ENCODE measurements around the gene PPP1R3C.

Gene PPP1R3C

DNA sequence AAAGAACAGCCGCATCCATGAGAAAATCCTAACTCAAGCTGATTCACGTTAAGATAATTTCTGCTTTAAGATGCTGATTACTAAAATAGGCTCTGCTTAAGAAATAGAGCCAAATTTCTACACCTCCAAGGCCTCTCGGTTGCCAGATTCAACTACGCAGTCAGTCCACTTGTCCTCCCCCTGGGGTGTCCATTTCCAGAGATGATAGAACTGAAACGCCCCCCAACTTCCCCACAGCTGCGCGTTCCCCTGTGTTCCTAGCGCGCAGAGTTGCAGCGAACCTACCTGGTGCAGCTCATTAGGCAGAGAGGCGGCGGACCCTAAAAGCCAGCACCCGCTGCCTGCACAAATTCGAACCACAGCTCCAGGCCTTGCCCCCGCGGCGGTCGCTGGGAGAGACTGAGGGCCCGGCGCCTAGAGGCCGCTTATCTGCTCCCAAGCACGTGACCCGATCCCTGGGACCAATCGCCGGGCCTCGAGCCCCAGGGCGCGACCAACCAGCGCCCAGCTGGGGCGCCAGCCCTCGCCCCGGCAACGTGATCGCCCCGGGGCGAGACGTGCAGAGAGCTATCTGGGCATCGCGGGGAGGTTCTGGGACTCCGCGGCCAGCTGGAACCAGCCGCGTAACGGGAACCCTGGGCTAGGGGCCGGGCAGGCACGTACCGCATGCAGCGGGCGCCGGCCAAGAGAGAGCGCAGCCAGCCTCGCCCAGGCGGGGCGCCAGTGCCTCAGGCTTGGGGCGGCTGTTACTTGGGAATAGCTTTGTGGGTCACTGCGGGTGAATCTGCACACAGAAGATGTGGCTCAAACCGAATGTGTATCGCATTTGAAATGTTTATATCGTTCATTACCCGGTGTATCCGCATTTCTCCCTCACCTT is at the start of gene PPP1R3C:
Gene PPP1R3C (minus strand): TSS at position 401 of the 880 bp plus-strand sequence. CDS start 102 bp downstream, at position 299.
- peak; percentile 88 for DNase-seq

DNA sequence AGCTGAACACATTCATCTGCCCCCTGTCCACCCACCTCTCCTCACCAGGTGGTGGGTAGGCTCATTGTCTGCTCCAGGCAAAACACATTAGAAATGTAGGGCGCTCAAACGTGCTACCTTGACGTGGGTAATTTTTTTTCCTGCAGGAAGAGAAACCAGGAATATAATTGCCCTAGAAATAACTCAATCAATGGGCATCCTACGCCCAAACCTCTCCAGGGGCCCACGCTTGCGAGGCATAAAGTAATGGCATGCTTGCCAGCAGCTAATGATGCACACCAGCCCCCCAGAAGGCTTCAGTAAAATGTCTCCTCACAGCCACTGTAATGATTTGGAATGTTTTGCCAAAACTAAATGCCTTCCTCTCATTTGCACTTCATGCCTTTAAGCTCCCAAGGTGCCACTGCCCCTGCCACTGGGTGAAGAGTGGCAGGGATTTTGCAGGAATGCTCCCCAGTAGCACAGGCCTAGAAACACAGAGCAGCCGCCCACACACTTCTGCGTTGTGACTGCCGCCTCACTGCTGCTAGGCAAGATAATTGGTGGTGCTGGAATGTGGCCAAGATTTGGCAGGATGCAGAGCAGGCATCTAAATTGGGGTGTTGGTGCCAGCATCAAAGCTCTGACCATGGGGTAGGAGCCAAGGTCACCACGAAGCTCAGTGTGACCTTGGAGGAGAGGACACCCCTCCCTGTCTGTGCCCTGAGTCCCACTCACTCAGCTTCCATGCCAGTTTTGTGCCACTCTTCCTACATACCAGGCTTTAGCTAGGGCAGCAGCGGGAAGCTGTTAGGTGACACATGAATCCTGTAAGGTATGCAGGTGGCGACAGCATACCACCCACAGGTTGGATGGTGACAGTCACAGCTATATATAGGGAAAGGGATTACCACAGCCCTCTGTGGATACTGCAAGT is 48.7 kb upstream of the PPP1R3C start:
- DNase-seq, result no peak

DNA sequence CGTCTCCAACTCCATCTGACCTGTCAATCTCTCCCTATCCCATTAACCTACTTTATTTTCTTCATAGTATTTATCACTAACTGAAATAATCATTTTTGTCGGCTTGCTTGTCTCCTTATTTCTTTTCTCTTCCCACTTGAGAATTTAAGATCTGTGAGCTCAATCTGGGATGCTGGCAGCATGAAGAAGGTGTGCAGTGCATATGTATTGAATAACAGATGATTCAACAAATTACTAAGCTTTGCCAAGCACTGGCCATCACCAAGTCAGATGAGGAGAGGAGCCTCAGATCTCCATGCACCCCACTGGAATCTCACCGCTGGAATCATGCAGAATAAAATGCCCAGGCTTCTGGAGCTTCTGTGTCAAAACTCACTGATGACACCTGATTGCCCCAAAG is 47.6 kb upstream of the PPP1R3C start:
- DNase-seq, result no peak

DNA sequence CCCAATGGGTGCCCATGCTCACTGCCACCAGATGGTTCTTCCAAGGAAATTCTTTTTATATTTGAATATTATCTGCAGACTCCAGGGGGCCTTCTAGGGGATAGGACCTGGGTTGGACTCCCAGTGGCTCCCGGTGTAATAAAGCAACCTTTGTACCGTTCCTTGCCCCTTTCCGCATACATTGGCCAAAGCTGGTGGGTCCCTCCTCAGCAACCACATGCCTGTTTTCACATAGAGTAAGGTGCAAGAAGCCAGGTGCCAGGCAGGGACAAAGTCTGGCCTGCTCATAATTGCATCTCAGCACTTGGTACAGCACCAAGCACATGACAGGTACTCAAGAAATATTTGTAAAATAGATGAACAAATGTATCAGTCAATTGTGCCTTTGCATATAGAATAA is 46.4 kb upstream of the PPP1R3C start:
- DNase-seq, result no peak

DNA sequence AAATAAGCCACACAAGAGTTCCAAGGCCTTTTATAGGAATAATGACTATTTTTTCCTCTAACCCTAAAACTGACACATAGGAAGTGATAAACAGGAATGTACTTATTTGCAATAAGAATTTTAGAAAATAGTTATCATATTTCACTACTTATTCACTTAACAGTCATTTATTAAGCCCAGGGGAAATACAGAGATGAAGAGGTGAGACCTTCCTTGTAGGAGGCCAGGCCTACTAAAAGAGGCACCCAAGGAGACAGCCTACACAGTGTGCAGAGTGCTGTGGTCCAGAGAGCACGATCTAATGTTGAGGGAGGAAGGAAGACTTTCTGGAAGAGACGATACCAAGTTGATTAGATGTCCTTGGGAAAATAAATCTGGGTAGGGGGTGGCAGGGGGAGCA is 45.0 kb upstream of the PPP1R3C start:
- no peak for DNase-seq

DNA sequence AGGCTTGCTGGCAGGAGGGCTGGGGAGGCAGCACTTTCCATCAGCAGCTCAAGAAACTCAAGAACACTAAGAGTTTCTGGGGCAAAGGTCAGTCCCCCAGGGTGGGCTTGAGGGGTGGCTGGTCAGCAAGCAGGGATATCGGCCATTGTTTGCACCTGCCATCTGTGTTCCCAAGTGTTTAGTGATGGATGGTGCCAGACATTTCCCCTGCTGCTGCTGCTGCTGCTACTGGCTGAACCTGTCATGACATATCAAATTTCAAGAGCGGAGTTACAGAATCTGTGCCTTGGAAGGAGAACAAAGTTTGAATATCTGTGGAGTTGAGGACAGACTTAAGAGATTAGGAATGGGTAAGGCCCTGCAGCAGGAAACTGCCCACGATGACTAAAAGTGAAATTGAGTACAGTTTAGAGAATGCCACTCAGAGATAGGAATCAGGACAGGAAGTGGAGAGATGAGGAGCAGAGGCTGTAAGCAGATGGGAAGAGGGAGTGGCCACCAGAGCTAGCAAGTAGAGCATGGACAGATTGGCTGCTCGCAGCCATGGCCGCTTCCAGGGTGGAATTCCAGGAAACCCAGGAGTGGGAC is 39.2 kb upstream of the PPP1R3C start:
- no peak for DNase-seq

DNA sequence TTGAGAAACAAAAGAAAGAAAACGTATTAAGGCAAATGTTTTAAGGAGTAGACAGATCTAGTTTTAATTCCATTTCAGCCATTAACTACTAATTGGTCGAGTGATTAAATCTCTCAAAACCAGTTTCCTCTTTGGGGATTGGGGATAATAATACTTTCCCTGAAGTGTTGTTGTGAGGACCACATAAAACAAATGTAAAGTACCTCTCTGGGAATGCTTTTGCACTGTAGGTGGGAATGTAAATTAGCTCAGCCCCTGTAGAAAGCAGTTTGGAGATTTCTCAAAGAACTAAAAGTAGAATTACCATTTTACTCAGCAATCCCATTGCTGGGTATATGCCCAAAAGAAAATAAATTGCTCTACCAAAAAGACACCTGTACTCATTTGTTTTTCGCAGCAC is 36.0 kb upstream of the PPP1R3C start:
- DNase-seq, result no peak

DNA sequence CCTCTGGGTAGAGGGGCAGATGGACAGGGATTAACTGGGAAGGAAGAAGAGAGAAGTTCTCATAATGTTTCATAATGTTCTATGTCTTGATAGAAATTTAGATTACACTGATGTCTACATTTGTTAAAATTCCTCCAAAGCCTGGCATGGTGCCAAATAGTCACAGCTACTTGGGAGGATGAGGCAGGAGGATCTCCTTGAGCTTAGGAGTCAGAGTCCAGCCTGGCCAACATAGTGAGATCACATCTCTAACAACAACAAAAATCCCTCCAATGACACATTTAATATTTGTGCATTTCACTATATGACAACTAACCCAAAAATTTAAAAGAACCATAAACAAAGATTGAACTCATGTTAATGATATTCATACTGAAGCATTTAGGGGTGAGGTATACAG is 33.0 kb upstream of the PPP1R3C start:
- no peak for DNase-seq

DNA sequence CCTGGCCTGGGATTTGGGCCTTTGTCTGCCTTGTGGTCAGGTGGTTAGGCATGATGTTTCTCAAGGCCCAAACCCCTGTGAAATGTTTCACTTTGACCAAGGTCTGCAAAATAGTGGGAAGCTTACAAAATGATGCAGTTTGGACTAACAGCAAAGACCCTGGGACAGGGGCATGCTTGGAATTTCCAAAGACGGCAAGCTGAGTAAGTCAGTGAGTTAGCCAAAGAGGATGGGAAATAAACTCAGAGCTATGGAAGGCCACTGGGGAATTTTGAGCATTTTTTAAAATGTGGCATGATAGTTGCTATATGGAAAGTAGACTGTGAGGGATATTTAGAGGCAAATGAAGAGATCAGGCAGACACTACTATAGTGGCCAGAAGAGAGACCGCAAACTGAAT is 31.6 kb upstream of the PPP1R3C start:
- no peak for DNase-seq

DNA sequence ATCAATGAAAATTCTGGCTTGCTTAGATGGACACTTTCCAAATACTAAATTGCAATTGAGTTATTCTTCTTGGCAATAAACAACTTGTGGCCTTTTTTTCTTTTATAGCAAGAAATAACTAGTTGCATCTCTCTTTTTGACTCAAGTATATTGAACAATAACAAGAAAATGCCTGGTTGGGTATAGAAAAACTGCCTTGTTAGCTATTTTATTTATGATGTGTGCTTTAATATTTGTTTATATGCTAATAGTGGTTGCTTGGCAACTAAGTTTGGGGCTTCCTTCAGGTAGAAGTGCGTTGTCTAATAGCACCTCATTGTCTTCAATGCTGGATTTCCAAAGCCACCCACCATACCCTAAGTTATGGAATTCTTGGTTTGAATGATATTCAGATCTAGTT is 30.1 kb upstream of the PPP1R3C start:
- no peak for DNase-seq

DNA sequence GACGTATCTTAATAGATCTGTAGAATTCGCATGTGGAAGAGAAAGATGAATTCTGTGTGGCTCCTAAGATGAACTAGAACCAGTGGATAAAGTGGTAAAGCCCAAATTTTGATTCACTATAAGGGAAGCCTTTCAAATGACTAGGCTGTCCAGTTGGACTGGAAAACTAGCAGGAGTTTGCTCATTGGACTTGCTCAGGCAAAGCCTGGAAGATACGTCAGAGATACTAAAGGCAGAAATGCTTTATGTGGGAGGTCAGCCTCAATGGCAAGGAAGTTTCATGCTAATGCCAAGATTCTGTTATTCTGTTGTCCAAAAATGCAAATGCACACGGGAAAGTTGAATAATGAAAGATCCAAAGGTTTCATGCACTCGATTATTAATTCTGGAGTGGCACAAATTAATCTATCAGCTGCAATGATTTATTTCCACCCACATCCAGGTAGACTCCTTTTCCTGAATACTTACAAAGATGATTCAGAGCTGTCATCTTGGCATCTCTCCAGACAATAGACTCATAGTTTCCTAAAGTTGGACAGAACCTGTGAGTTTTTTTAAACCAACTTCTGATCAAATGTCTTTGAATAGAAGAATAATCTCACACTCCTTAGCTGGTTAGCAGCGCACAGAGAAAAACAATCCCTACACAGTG is 20.5 kb upstream of the PPP1R3C start:
- peak; percentile 90 for DNase-seq

DNA sequence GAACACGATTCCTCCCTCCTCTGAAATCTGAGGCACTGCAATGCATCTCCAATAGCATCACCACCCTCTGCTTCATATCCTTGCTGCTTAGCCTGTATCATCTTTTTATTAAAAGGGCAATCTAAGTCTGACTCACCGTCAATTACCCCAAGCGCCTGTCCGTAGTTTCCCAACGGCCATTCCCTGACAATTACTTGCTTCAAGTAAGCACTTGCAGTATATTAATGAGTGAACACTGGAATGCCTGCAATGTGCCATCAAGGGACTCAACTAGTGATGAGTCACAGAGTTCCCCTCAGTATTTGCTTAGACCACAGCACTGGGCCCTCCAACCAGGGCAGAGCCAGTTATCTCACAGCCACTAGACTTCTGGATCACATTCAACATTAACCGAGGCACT is 19.5 kb upstream of the PPP1R3C start:
- peak; percentile 99 for DNase-seq

DNA sequence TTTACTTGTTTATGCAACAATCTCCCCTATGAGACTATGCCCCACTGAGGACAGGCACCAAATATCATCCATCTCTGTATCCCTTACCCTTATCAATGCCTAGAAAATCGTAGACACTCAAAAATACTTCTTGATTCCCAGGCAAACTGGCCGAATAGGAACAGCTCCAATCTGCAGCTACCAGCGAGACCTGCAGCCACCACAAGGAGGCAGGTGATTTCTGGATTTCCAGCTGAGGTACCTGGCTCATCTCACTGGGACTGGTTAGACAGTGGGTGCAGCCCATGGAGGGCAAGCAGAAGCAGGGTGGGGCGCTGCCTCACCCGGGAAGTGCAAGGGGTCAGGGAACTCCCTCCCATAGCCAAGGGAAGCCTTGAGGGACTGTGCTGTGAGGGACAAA is 10.8 kb upstream of the PPP1R3C start:
- peak; percentile 14 for DNase-seq

DNA sequence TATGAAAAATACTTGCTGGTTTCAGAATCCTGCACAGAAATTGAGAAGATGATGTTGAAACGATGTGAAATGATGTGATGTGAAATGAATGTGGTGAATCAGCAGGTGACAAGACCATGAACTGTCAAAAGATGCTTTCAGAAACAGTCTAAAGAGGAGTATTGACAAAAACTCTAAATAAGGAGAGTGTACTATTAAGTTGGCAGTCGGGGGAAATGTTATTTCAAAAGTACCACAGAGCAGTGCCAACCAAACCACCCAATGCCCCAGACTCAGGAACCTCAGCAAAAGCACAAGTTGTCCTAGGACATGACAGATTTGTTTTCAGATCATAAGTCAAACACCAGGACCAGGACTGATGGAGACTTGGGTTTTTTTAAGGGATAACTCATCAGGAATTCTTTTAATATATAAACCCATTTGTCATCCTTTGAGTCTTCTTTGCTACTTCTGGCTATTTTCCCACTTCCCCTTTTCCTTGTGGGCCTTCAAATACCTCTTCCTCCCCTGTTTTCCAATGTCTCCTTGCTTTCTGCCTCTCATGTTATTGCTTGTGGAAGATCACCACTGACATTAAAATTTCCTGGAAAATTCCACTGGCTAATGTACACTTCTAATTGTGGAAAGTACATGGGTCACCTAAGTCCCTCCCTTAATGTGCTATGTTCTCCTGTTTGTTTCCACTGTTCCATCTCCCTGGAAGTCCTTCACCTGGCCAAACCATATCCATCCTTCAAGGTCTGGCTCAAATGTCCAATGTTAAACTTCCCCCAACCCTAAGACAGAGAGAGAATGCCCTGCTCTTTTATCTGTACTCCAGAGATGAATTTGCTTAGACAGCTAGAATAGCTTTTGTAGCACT is 10.2 kb upstream of the PPP1R3C start:
- DNase-seq, result peak; percentile 88

DNA sequence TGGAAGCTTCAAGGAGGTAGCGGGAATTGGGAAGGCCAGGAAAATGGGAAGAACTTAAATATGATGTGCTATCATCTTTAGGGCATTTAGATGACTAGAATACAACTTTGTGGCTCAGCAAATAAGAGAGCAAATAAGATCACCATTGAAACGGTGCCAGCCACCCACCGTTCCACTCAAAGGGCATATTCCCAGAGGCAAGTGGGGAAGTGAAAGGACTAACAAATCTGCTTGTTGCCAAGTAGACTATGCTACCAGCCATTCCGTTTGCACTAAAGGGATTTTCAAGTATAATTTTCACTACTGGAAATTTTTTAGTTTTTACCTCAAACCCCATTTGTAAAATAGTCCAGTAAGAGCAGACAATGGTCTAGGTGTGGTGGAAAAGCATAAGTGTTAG is 4.0 kb upstream of the PPP1R3C start:
- DNase-seq, result no peak

DNA sequence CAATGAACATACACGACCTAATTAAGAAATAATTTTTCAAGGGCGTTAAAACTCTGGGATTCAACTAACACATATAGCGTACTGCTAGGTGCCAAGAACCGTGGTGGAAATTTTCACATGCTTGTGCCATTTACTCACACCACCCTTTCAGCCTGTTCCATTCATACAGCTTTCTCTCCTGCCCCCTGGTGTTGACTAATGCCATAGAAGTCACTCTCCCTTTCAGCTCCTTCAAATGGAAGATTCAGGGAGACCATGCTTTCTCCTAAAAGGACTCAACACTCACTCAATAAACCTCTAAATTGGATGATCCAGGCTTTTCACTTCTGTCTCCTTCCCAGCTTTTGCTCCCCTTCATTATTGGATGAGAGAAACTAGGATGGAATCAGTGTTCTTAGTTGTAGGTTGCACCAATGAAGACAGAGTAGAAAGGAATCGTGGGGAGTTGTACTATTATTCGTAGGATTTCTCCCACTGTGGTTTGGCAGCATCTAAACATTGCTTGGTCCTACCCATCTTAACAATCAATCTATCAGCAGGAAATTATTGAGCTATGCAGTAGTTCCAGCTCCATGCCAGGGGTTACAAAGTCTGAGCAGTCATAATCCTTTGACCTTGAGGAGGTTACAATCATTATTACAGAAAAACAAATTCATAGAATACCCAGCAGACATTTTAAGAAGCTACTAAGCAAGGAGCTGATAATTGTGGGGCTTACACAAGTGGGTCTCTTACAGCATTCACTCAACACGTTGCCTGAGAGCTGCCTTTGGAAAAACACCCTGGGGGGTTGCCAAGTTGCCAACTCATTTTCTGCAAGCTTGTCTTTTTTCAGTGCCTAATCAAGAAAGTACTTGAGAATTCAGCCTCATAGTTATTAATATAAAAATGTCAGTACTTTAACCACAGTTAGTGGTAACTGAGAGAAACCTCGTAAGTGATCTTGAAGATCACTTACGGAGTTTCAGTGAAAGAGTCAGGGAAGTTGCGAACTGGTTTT is 2.8 kb upstream of the PPP1R3C start:
- DNase-seq, result peak; percentile 67

DNA sequence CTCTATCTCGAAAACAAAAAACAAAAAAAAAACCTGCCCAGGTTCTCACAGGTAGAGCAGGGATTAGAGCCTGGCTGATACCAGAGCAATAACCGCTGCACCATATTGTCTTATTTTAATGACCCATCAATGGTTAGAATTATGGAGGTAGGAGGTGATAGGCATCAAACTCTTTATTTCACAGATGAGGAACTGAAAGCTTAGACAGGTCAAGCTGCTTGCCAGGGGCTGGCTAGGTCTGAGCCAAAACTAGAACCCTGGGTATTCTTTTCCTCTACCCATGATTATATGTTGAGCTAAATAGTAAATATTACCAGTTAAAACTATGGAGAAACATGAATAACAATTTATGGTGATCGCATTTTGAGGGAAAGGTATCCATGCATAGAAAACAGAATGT is 2.0 kb upstream of the PPP1R3C start:
- no peak for DNase-seq

DNA sequence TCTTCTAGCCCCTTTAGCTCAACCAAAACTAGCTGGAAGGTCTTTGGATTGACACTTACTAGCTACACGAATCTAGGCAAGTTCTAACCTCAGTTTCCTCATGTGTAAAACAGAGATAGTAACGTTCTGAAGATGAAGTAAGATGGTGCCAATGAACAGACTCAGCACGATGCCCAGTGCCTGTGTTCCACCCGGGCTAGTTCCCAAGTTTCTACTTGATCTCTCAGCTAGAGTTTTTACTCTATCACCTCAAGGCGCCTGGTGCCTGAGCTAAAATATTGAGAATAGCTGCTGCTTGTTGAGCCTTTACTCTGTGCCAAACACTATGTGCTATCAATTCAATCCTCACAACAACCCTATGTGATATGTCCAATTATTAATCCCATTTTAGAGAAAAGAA is 1.4 kb upstream of the PPP1R3C start:
- DNase-seq, result no peak

DNA sequence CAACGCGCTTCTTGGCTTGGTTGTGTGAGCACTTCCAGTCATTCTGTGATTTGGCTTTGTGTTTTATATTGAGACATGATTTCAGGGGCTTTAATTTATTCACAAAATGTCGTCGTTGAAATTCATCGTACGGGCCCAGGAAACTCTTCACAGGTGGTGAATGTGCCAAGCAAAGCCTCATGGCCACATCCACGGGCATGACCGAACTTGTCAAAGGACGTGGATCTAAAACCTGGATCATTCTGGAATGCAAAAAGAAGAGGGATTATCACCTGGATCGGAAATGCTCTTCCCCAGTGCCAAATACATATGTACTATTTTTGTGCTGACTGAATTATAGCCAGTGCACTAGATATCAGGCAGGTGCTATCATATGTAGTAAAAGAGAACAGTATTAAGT is 2.2 kb downstream of the PPP1R3C start:
- no peak for DNase-seq

DNA sequence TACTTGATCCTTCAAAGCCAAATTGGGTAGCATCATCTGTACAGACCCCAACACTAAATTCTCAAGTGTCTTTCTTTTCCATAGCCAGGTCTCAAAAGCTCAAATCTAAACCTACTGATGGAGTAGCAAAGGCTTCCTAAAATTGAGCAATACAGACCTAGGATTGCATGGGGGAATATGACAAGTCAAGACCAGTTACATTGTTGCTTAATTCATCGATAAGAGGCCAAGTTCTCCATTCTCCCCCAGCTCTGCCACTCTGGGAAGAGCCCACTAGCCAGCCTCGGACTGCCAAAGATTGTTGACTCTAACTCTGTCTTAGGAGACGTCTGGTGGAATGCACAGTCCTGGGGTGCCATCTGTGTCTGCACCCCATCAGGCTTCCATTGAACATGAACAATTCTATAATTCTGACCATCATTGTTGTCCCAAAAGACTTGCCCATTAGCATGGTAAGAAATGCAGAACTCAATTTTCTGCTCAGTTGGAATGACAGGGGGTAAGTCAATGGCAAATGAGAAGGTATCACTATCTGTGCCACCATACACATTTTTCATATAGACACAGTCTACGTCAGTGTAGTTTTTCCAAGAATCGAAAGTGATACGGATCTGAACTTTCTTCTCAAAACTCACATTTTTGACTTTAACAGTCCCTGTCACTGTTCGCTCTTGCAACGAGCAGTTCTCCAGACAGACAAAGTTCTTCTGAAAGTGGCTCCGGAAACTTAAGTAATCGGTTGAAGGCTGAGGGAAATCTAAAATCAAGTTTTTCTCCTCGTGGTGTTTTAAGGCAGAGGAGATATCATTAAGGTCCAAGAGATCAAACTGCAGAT is 2.9 kb downstream of the PPP1R3C start:
- no peak for DNase-seq

Measured in kidney glomerular epithelial cell (primary cell).